ENCODE data around the gene ARHGAP42.

DNA sequence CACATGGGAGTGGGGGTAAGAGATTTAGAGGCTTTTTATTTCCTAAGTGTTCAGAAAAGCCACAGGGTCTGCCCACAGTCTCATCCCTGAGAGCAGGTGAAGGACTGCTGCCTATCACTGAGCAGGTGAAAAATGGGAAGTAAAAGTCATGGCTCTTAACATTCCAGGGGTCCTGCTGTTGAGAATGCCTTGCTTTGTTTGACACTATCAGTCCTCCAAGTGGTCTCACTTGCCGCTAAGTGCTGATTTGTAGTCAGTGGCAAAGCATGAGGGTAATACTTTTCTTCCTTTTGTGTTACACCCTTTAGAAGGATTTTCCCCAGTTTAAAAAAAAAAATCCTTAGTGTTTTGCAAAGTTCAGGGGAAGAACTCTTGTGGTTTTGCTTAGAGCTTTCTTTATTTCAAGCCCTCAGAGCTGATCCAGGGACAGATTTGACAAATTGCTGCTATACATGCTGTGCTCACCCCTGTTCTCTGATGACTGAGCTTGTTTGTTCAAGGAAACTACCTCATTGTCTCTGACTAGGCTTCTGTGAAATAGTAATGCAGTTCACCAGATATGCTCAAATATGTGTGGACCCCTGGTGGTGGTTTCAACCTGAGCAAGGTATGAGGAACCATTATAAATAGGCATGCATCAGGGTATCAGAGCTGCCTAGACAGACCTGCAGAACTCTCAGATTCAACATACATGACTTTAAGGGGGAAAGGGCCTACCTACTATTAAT is 141.0 kb downstream of the ARHGAP42 start:
- TF ChIP-seq, protein P1, sequence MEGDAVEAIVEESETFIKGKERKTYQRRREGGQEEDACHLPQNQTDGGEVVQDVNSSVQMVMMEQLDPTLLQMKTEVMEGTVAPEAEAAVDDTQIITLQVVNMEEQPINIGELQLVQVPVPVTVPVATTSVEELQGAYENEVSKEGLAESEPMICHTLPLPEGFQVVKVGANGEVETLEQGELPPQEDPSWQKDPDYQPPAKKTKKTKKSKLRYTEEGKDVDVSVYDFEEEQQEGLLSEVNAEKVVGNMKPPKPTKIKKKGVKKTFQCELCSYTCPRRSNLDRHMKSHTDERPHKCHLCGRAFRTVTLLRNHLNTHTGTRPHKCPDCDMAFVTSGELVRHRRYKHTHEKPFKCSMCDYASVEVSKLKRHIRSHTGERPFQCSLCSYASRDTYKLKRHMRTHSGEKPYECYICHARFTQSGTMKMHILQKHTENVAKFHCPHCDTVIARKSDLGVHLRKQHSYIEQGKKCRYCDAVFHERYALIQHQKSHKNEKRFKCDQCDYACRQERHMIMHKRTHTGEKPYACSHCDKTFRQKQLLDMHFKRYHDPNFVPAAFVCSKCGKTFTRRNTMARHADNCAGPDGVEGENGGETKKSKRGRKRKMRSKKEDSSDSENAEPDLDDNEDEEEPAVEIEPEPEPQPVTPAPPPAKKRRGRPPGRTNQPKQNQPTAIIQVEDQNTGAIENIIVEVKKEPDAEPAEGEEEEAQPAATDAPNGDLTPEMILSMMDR (IDR thresholded peaks at IDR 0.05): peak; percentile 48
- TF ChIP-seq POLR2AphosphoS5 (IDR thresholded peaks at IDR 0.05; ENCODE audit: low read depth, low read length): no peak
- TF ChIP-seq, protein P2, sequence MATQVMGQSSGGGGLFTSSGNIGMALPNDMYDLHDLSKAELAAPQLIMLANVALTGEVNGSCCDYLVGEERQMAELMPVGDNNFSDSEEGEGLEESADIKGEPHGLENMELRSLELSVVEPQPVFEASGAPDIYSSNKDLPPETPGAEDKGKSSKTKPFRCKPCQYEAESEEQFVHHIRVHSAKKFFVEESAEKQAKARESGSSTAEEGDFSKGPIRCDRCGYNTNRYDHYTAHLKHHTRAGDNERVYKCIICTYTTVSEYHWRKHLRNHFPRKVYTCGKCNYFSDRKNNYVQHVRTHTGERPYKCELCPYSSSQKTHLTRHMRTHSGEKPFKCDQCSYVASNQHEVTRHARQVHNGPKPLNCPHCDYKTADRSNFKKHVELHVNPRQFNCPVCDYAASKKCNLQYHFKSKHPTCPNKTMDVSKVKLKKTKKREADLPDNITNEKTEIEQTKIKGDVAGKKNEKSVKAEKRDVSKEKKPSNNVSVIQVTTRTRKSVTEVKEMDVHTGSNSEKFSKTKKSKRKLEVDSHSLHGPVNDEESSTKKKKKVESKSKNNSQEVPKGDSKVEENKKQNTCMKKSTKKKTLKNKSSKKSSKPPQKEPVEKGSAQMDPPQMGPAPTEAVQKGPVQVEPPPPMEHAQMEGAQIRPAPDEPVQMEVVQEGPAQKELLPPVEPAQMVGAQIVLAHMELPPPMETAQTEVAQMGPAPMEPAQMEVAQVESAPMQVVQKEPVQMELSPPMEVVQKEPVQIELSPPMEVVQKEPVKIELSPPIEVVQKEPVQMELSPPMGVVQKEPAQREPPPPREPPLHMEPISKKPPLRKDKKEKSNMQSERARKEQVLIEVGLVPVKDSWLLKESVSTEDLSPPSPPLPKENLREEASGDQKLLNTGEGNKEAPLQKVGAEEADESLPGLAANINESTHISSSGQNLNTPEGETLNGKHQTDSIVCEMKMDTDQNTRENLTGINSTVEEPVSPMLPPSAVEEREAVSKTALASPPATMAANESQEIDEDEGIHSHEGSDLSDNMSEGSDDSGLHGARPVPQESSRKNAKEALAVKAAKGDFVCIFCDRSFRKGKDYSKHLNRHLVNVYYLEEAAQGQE (IDR thresholded peaks at IDR 0.05; ENCODE audit: insufficient read depth in 1 of 2, low read depth in 2 of 2, low read length in 1 of 2): no peak

Data from Panc1 (cell line).